Measurements from ENCODE around the gene IFITM1.
"Not testable (repeated sequence)": the region's sequence is repeated elsewhere in the genome, so short reads cannot be mapped to it uniquely, and the experiment has no call there.

DNA sequence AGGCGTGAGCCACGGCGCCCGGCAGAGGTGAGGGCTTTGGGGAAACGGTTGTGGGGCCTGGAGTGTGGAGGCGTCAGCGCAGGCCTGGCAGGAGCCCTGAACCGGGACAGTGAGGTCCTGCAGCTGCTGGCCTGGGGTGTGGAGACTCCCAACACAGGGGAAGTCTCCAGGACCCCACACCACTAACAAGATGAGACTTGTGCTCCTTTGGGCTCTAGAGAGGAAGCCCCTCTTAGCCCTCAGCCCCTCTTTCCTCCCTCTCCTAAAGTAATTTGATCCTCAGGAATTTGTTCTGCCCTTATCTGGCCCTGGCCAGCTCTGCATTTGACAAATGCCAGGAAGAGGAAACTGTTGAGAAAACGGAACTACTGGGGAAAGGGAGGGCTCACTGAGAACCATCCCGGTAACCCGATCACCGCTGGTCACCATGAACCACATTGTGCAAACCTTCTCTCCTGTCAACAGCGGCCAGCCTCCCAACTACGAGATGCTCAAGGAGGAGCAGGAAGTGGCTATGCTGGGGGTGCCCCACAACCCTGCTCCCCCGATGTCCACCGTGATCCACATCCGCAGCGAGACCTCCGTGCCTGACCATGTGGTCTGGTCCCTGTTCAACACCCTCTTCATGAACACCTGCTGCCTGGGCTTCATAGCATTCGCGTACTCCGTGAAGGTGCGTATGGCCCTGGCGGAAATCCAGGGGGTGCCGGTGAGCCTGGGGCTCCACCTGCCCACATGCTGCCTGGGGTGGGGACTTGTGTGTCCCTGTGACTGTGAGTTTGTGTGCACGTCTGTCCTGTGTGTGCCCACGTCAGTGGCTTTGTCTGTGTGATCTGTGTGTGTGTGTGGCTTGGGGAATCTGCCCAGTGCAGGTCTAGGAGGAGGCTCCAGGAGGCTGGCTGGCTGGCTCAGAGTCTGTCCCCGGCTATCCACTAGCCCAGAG is 5.8 kb upstream of the IFITM1 start, which contains the start of gene IFITM2:
- TF ChIP-seq ZNF274 (IDR thresholded peaks at IDR 0.05; ENCODE audit: borderline replicate concordance, low read depth, low read length); TAF15 (IDR thresholded peaks at IDR 0.05; ENCODE audit: low read depth, low read length); MTA3 (IDR thresholded peaks at IDR 0.05; ENCODE audit: borderline replicate concordance); ZNF121 (CRISPR knock-in tag; conservative IDR thresholded peaks at IDR 0.05); SLC30A9 (CRISPR knock-in tag; IDR thresholded peaks at IDR 0.05): not testable (repeated sequence)
- TF ChIP-seq, protein P1, sequence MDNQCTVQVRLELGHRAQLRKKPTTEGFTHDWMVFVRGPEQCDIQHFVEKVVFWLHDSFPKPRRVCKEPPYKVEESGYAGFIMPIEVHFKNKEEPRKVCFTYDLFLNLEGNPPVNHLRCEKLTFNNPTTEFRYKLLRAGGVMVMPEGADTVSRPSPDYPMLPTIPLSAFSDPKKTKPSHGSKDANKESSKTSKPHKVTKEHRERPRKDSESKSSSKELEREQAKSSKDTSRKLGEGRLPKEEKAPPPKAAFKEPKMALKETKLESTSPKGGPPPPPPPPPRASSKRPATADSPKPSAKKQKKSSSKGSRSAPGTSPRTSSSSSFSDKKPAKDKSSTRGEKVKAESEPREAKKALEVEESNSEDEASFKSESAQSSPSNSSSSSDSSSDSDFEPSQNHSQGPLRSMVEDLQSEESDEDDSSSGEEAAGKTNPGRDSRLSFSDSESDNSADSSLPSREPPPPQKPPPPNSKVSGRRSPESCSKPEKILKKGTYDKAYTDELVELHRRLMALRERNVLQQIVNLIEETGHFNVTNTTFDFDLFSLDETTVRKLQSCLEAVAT (IDR thresholded peaks at IDR 0.05) = not testable (repeated sequence)
- TF ChIP-seq, protein P2, sequence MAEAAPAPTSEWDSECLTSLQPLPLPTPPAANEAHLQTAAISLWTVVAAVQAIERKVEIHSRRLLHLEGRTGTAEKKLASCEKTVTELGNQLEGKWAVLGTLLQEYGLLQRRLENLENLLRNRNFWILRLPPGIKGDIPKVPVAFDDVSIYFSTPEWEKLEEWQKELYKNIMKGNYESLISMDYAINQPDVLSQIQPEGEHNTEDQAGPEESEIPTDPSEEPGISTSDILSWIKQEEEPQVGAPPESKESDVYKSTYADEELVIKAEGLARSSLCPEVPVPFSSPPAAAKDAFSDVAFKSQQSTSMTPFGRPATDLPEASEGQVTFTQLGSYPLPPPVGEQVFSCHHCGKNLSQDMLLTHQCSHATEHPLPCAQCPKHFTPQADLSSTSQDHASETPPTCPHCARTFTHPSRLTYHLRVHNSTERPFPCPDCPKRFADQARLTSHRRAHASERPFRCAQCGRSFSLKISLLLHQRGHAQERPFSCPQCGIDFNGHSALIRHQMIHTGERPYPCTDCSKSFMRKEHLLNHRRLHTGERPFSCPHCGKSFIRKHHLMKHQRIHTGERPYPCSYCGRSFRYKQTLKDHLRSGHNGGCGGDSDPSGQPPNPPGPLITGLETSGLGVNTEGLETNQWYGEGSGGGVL (CRISPR knock-in tag; IDR thresholded peaks at IDR 0.05) = not testable (repeated sequence)
- TF ChIP-seq, protein P3, sequence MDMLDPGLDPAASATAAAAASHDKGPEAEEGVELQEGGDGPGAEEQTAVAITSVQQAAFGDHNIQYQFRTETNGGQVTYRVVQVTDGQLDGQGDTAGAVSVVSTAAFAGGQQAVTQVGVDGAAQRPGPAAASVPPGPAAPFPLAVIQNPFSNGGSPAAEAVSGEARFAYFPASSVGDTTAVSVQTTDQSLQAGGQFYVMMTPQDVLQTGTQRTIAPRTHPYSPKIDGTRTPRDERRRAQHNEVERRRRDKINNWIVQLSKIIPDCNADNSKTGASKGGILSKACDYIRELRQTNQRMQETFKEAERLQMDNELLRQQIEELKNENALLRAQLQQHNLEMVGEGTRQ (CRISPR knock-in tag; IDR thresholded peaks at IDR 0.05) = not testable (repeated sequence)

Data from K562 (cell line).